Fibroblast of villous mesenchyme (primary cell): ENCODE measurements around the gene HOXC11. TPM values are rescaled to one million over a fixed set of nuclear protein-coding genes. Genes with fewer than 3 reads are reported as not detected.
A peak's percentile ranks its signal among the peaks of the same experiment; 100 is the strongest.

Experiments used
- DNase-seq: peaks from one replicate; pipeline ENCODE4 v3.0.0-alpha.2; 2010; ENCODE audit warnings: low read depth
- H3K4me3 ChIP-seq: 2 replicates; pipeline ENCODE4 v1.5.1; 2011; ENCODE audit warnings: low read depth, mild to moderate bottlenecking, low read length
- total RNA-seq: library from RNA; depleted of rRNA; stranded (reverse); fragments of >200 nt; gene quantifications from 2 replicates; pipeline ENCODE4 v1.2.3, GENCODE V29; 2012
- TF ChIP-seq, protein P1 (sequence below): IDR thresholded peaks from 2 replicates; pipeline ENCODE4 v1.5.1; 2012; ENCODE audit warnings: low read depth, mild to moderate bottlenecking, low read length; ENCODE audit not compliant: insufficient read depth

HOXC11 gene
- total RNA-seq, 1 donor, result 0.86 TPM

GRCh38 chr12:53980104-53980801 lies 7.3 kb downstream of the HOXC11 start:
- no peak overlapping the region for H3K4me3 ChIP-seq
- TF ChIP-seq, protein P1, sequence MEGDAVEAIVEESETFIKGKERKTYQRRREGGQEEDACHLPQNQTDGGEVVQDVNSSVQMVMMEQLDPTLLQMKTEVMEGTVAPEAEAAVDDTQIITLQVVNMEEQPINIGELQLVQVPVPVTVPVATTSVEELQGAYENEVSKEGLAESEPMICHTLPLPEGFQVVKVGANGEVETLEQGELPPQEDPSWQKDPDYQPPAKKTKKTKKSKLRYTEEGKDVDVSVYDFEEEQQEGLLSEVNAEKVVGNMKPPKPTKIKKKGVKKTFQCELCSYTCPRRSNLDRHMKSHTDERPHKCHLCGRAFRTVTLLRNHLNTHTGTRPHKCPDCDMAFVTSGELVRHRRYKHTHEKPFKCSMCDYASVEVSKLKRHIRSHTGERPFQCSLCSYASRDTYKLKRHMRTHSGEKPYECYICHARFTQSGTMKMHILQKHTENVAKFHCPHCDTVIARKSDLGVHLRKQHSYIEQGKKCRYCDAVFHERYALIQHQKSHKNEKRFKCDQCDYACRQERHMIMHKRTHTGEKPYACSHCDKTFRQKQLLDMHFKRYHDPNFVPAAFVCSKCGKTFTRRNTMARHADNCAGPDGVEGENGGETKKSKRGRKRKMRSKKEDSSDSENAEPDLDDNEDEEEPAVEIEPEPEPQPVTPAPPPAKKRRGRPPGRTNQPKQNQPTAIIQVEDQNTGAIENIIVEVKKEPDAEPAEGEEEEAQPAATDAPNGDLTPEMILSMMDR, result no peak
- DNase-seq, result no peak

DNA sequence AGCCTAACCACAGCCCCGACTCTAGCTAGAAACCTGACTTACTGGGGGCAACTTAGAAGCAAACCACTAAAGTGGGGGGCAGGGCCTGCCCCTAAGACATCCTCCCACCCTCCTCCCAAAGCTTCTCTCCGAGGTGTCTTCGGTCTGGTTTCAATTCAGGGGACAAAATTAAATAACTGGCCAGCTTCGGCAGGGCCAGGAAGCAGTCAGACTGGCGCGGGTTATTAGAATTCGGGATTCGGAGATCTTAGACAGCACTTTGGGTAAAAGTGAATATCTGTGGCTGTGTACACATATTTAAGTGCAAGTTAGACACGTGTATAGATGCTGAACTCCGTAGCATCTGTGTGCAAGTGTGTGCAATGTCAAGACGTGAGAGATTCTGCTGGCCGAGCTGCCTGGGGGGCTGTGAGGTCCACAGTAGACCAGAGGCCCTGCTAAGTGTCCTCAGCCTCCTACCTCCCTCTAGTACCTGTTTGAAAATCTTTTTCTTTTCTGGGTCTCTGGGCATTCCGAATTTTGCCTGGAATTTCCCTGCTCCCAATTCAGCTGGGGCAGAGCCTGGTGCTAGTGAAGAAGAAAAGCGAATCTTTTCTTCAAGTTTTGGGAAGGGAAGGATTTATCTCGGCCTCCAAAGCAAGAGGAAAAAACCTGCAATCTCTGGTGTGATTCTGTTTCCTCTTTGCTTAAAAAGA lies 8.0 kb downstream of the HOXC11 start:
- no peak for DNase-seq
- H3K4me3 ChIP-seq, result no peak overlapping the region
- TF ChIP-seq, protein P1, result no peak

GRCh38 chr12:53981634-53982565 lies 9.0 kb downstream of the HOXC11 start:
- TF ChIP-seq, protein P1, result no peak
- no peak for DNase-seq
- peak overlapping the region; percentile 21 for H3K4me3 ChIP-seq

GRCh38 chr12:53982648-53983567 lies 10.0 kb downstream of the HOXC11 start:
- DNase-seq, result no peak
- peak overlapping the region; percentile 12 for H3K4me3 ChIP-seq
- TF ChIP-seq, protein P1, result no peak

DNA sequence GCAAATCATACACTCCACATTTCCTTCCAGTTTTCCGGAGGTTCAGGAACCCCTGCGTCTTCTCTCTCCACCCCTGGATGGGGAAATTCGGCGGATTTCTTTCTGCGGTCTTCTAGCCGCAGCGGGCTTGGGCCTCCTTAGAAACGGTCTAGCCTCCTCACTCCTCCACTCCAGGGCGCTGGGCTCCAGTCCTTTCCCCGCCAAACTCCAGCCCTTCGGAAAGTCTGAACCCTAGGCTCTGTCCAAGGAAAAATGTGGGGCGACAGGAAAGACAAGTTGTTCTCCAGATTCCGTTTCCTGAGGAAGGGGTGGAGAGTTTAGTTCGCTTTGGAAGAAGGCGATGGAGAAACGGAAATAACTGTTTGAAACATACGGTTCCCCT lies 10.6 kb downstream of the HOXC11 start:
- peak overlapping the region; percentile 12 for H3K4me3 ChIP-seq
- DNase-seq, result no peak
- TF ChIP-seq, protein P1, result no peak

GRCh38 chr12:53983950-53984572 lies 11.1 kb downstream of the HOXC11 start:
- TF ChIP-seq, protein P1, result no peak
- DNase-seq, result no peak
- no peak overlapping the region for H3K4me3 ChIP-seq
